GM20000 (cell line): ENCODE data around the gene JAM3.
"Not testable (repeated sequence)": the region's sequence is repeated elsewhere in the genome, so short reads cannot be mapped to it uniquely, and the experiment has no call there.

Experiments used
- DNase-seq: peaks from one replicate; pipeline ENCODE4 v3.0.0; 2012; ENCODE audit warnings: low spot score
- TF ChIP-seq, protein P1 (sequence below): IDR thresholded peaks from 2 replicates; pipeline ENCODE4 v1.5.1; 2012; ENCODE audit warnings: mild to moderate bottlenecking, control low read depth; ENCODE audit errors: extremely low read depth, missing control alignments

JAM3 gene

DNA sequence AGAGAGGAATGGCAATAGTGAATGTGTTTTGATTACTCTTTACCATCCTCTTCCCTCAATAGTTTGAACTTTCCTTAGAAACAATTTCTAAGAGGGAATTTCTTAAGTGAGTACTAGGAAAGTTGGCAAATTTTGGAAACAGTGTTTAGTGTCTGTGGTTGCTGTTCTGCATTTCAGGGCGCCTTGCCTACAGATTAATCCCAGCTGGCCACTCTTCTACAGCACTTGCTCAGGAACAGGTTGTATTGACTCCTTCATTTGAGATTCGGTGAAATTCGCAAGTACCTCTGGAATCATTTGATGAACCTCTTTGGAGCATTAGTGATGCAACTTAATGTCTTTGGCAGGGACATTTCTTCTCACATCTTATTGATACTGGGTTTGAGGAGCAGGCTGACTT lies 28.3 kb downstream of the JAM3 start:
- TF ChIP-seq, protein P1, sequence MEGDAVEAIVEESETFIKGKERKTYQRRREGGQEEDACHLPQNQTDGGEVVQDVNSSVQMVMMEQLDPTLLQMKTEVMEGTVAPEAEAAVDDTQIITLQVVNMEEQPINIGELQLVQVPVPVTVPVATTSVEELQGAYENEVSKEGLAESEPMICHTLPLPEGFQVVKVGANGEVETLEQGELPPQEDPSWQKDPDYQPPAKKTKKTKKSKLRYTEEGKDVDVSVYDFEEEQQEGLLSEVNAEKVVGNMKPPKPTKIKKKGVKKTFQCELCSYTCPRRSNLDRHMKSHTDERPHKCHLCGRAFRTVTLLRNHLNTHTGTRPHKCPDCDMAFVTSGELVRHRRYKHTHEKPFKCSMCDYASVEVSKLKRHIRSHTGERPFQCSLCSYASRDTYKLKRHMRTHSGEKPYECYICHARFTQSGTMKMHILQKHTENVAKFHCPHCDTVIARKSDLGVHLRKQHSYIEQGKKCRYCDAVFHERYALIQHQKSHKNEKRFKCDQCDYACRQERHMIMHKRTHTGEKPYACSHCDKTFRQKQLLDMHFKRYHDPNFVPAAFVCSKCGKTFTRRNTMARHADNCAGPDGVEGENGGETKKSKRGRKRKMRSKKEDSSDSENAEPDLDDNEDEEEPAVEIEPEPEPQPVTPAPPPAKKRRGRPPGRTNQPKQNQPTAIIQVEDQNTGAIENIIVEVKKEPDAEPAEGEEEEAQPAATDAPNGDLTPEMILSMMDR, result no peak
- DNase-seq, result no peak

DNA sequence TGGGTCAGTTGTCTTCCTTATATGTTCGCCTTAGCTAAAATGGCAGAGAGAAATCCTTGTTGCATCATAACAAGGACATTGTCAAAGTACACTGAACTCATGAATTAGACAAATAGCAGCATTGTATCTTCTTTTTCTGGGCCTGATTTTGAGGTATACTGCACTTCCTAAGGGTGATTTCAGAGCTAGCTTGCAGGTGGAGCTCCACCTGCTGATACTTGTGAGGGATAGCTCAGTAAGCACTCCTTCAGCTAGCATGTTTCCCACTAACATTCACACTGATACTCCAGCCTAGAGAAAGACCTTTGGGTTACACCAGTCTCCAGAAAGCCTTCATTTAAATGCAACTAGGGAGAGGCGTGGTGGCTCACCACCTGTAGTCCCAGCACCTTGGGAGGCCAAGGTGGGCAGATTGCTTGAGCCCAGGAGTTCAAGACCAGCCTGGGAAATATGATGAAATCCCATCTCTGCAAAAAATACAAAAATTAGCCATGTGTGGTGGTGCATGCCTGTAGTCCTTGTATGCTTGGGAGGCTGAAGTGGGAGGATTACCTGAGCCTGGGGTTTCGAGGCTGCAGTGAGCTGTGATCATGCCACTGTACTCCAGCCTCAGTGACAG lies 29.8 kb downstream of the JAM3 start:
- TF ChIP-seq, protein P1, result no peak
- DNase-seq, result no peak

DNA sequence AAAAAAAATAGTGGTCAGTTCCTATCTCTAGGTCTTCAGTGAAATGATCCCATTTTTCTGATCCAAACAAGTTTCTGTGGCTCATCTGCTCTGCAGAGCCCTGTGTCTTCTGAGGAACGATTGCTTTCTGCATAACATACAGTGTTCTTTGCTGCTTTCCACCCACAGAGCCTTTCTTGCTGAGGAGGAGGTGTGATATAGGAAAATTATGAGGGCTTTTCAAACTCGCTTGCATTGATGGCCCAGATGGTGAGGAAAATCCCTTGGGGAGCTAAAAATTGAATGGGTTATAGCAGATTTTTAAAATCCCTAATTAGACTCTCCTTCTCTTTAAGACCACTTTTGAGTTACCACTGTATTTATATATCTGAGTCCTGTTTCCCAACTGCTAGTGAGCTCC lies 31.3 kb downstream of the JAM3 start:
- TF ChIP-seq, protein P1, result no peak
- DNase-seq, result no peak

DNA sequence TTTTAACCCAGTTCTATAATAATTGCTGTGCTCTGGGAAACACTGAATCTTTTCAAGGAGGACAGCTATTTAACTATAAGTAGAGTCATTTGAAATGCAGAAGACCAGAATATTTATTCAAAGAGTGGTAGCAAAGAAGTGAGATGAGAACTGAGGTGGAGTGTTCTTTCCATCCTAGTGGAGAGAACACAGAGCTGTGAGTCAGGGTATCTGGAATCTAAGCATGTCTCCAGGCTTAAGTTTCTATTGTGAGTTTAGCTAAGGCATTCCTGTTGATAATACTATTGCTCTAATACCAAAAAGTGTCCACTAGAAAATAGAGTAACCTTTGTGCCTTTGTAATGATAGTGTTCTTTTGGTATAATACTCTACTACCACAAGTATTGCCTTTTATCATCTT lies 32.4 kb downstream of the JAM3 start:
- TF ChIP-seq, protein P1, result no peak
- DNase-seq, result no peak

DNA sequence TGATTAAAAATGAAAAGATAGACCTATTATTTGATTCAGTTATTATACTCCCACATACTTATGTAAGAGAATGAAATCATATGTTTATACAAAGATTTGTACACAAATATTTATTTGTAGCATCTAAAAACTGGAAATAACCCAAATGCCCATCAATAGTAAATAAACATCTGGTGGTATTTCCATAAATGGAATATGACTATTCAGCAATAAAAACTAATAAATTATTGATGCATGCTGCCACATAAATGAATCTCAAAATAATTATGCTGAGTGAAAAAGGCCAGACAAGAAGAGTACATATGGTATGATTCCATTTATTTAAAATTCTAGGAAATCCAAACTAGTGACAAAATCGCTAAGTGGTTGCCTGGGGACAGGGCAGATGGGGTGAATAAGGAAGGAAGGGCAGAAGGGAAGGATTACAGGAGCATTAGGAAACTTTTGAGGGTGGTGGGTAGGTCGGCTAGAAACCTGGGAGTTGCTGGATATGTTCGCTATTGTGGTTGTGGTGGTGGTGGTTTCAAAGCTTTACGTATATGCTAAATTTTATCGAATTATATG lies 41.5 kb downstream of the JAM3 start:
- TF ChIP-seq, protein P1, result no peak
- DNase-seq, result no peak

DNA sequence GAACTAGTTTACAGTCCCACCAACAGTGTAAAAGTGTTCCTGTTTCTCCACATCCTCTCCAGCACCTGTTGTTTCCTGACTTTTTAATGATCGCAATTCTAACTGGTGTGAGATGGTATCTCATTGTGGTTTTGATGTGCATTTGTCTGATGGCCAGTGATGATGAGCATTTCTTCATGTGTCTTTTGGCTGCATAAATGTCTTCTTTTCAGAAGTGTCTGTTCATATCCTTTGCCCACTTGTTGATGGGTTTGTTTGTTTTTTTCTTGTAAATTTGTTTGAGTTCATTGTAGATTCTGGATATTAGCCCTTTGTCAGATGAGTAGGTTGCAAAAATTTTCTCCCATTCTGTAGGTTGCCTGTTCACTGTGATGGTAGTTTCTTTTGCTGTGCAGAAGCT lies 44.9 kb downstream of the JAM3 start:
- DNase-seq, result not testable (repeated sequence)

DNA sequence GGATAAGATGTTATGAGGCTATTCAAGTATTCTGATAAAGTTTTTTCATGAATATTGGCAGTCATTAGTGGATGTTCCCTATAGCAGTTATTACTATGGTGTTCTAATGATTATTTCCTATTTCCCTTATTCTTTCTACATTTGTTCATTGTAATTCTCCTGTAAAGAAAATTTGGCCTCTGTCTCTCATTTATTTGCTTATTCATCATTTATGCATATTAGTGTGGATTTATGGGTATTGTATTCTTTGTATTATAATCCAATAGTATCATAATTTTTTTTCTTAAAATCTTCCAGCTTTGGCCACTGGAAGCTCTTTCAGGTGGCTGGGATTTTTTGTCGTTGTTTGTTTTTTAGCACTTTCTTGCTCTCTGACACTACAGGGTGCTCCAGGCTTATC lies 47.3 kb downstream of the JAM3 start:
- no peak for DNase-seq
- TF ChIP-seq, protein P1, result no peak

DNA sequence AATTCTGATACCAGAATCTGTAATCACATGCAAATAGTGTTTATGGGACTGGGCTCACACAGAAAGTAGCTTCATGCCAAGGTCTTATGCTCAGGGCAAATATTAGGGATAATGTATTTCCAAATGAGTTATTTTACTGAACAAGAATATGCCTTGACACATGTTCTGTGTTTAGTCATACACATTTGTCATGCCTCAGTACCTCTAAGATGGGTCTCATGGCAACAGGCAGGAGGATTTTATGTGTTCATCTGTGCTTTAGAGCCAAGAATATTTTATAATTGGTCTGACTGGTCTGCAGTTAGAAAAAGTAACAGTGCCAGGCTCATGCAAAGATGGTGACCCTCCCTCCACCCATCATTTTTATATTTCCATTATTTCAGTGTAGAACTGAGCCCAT lies 49.1 kb downstream of the JAM3 start:
- TF ChIP-seq, protein P1, result no peak
- DNase-seq, result no peak
